CD8-positive, alpha-beta memory T cell (primary cell): ENCODE measurements around the gene BTBD19. TPM values are rescaled to one million over a fixed set of nuclear protein-coding genes. Genes with fewer than 3 reads are reported as not detected.
A peak's percentile ranks its signal among the peaks of the same experiment; 100 is the strongest.

Experiments
- CTCF ChIA-PET: fragments of 350-600 bp; sonication (Branson Sonifier 250); formaldehyde crosslinking; loops from one replicate; lab custom pipeline; 2021; ENCODE audit warnings: antibody characterized with exemption; lab: Charles Lee
- POLR2A ChIA-PET: fragments of 350-600 bp; sonication (Branson Sonifier 250); formaldehyde crosslinking; loops from one replicate; lab custom pipeline; 2021; ENCODE audit warnings: antibody characterized with exemption; lab: Charles Lee
- DNase-seq, 5 donors: peaks; one replicate each; pipeline versions ENCODE4 v3.0.0 to v3.0.0-alpha.2; 2020 to 2022; ENCODE audit warnings: mixed read lengths in 1 of 5
- H3K27ac ChIP-seq: one replicate; pipeline ENCODE4 v1.7.0; 2013; ENCODE audit warnings: low read depth, mild to moderate bottlenecking, low read length, moderate library complexity
- H3K27me3 ChIP-seq: 2 replicates; pipeline ENCODE4 v1.7.0; 2013; ENCODE audit warnings: low read length, mild to moderate bottlenecking; ENCODE audit not compliant: insufficient read depth, poor library complexity, severe bottlenecking
- H3K36me3 ChIP-seq: 2 replicates; pipeline ENCODE4 v1.7.0; 2013; ENCODE audit warnings: mild to moderate bottlenecking, low read length, moderate library complexity; ENCODE audit not compliant: insufficient read depth
- H3K4me1 ChIP-seq: 2 replicates; pipeline ENCODE4 v1.7.0; 2013; ENCODE audit warnings: mild to moderate bottlenecking, low read length, moderate library complexity; ENCODE audit not compliant: insufficient read depth
- H3K4me3 ChIP-seq: 2 replicates; pipeline ENCODE4 v1.7.0; 2013; ENCODE audit warnings: mild to moderate bottlenecking, low read length
- H3K9me3 ChIP-seq: 2 replicates; pipeline ENCODE4 v1.7.0; 2013; ENCODE audit warnings: mild to moderate bottlenecking, low read length
- H3K27ac Mint-ChIP-seq, 8 donors: one replicate each; pipeline ENCODE4 v1.8.0; 2020 to 2021; ENCODE audit warnings: mixed read lengths in 8 of 8, mild to moderate bottlenecking in 6 of 8, inconsistent platforms in 3 of 8, moderate library complexity in 3 of 8
- H3K27me3 Mint-ChIP-seq, 2 donors: one replicate each; pipeline ENCODE4 v1.8.0; 2020 to 2021; ENCODE audit warnings: mixed read lengths in 2 of 2, mild to moderate bottlenecking in 1 of 2, moderate library complexity in 1 of 2
- H3K36me3 Mint-ChIP-seq, 3 donors: one replicate each; pipeline ENCODE4 v1.8.0; 2020 to 2021; ENCODE audit warnings: mixed read lengths in 3 of 3, inconsistent platforms in 1 of 3, mild to moderate bottlenecking in 1 of 3
- H3K4me1 Mint-ChIP-seq, 3 donors: one replicate each; pipeline ENCODE4 v1.8.0; 2020 to 2021; ENCODE audit warnings: mixed read lengths in 3 of 3, inconsistent platforms in 1 of 3, mild to moderate bottlenecking in 1 of 3
- H3K4me3 Mint-ChIP-seq, 7 donors: one replicate each; pipeline ENCODE4 v1.8.0; 2020 to 2021; ENCODE audit warnings: mixed read lengths in 7 of 7, mild to moderate bottlenecking in 6 of 7, moderate library complexity in 4 of 7, inconsistent platforms in 2 of 7
- H3K9me3 Mint-ChIP-seq, 5 donors: one replicate each; pipeline ENCODE4 v1.8.0; 2020 to 2022; ENCODE audit warnings: mixed read lengths in 5 of 5, mild to moderate bottlenecking in 3 of 5, moderate library complexity in 2 of 5, inconsistent platforms in 1 of 5
- polyA plus RNA-seq: library from polyadenylated mRNA; unstranded; fragments of 300-500 nt; fragmentation: Illumina TruSeq; gene quantifications from one replicate; pipeline ENCODE4 v1.2.3, GENCODE V29; 2021
- total RNA-seq, 2 experiments: library from RNA; stranded (reverse); gene quantifications; one replicate each; pipeline ENCODE4 v1.2.3, GENCODE V29; 2021

BTBD19 gene
- total and polyA plus RNA-seq, 3 experiments from 2014 or later = 0.24 to 7.8 (median 7.3) TPM

GRCh38 chr1:44801491-44802305 is 6.6 kb upstream of the BTBD19 start:
- ChIA-PET POLR2A (interaction anchor here (0.6 to 4.3 kb wide), 6 partner anchors 7 to 35 kb away, joined by 3 to 122 read pairs (median 50); partner anchors contain the start of gene BTBD19), CTCF (interaction anchor here (1.0 to 3.8 kb wide), 7 partner anchors 7 to 71 kb away, joined by 4 to 112 read pairs (median 11); partner anchors contain the start of genes BTBD19 and RNU5D-1)
- Histone ChIP-seq H3K36me3 (peaks cover 27% of the 10 kb centered on the region), H3K27me3 (no peaks in the 10 kb centered on the region), H3K27ac (peak overlapping the region; percentile 93), H3K9me3 (no peaks in the 10 kb centered on the region), H3K4me3 (peak overlapping the region; percentile 90), H3K4me1 (peaks cover 35% of the 10 kb centered on the region)
- H3K4me3 Mint-ChIP-seq = peak overlapping the region; percentile 80 to 98 (median 94)
- DNase-seq = peak in 4 of 5 donors; percentile 21 to 66 (median 50)
- peaks cover 28 to 47% (median 42%) of the 10 kb centered on the region in 3 donors for H3K4me1 Mint-ChIP-seq
- peaks cover 12 to 52% (median 14%) of the 10 kb centered on the region in 3 donors for H3K36me3 Mint-ChIP-seq
- H3K27me3 Mint-ChIP-seq = no peaks in the 10 kb centered on the region
- H3K9me3 Mint-ChIP-seq = no peaks in the 10 kb centered on the region
- H3K27ac Mint-ChIP-seq = peak overlapping the region; percentile 80 to 99 (median 92)

GRCh38 chr1:44802306-44803061 is 5.8 kb upstream of the BTBD19 start:
- H3K36me3 ChIP-seq = peaks cover 29% of the 10 kb centered on the region

GRCh38 chr1:44803062-44803311 is 5.3 kb upstream of the BTBD19 start:
- Mint-ChIP-seq H3K9me3 (no peaks in the 10 kb centered on the region), H3K36me3 (peaks cover 14 to 58% (median 14%) of the 10 kb centered on the region in 3 donors), H3K4me3 (peak overlapping the region; percentile 9 to 98 (median 55)), H3K27me3 (no peaks in the 10 kb centered on the region), H3K4me1 (peaks cover 41 to 60% (median 55%) of the 10 kb centered on the region in 3 donors), H3K27ac (peak overlapping the region; percentile 41 to 98 (median 90))
- H3K4me3 ChIP-seq = no peak overlapping the region
- CTCF ChIA-PET = interaction anchor here (1.0 to 1.2 kb wide), 2 partner anchors 11 to 19 kb away, joined by 4 read pairs; no protein-coding TSS in a partner anchor
- peaks cover 29% of the 10 kb centered on the region for H3K36me3 ChIP-seq
- no peak overlapping the region for H3K27ac ChIP-seq
- POLR2A ChIA-PET = interaction anchor here (0.6 to 4.3 kb wide), 3 partner anchors 11 to 499 kb away, joined by 3 to 89 read pairs (median 9); no protein-coding TSS in a partner anchor
- no peaks in the 10 kb centered on the region for H3K9me3 ChIP-seq
- peaks cover 48% of the 10 kb centered on the region for H3K4me1 ChIP-seq
- DNase-seq = no peak
- no peaks in the 10 kb centered on the region for H3K27me3 ChIP-seq

More at GRCh38 chr1:44802306-44803061, 5.8 kb upstream of the BTBD19 start:
- H3K36me3 Mint-ChIP-seq = peaks cover 14 to 58% (median 14%) of the 10 kb centered on the region in 3 donors
- peak overlapping the region; percentile 43 to 98 (median 90) for H3K27ac Mint-ChIP-seq
- peaks cover 36 to 55% (median 50%) of the 10 kb centered on the region in 3 donors for H3K4me1 Mint-ChIP-seq
- Histone ChIP-seq H3K27ac (peak overlapping the region; percentile 93), H3K27me3 (no peaks in the 10 kb centered on the region), H3K4me3 (peak overlapping the region; percentile 90), H3K9me3 (no peaks in the 10 kb centered on the region), H3K4me1 (peaks cover 43% of the 10 kb centered on the region)
- no peaks in the 10 kb centered on the region for H3K9me3 Mint-ChIP-seq
- ChIA-PET CTCF (interaction anchor here (1.0 to 1.2 kb wide), 2 partner anchors 11 to 20 kb away, joined by 4 read pairs; no protein-coding TSS in a partner anchor), POLR2A (interaction anchor here (0.6 to 4.3 kb wide), 4 partner anchors 11 to 499 kb away, joined by 3 to 89 read pairs (median 10); no protein-coding TSS in a partner anchor)
- DNase-seq = peak in 1 of 5 donors; percentile 62
- peak overlapping the region; percentile 80 to 98 (median 94) for H3K4me3 Mint-ChIP-seq
- H3K27me3 Mint-ChIP-seq = no peaks in the 10 kb centered on the region

- CTCF ChIA-PET = no interaction called here
- peaks cover 29% of the 10 kb centered on the region for H3K36me3 ChIP-seq
- H3K27me3 Mint-ChIP-seq = no peaks in the 10 kb centered on the region
- H3K4me1 Mint-ChIP-seq = peaks cover 44 to 64% (median 58%) of the 10 kb centered on the region in 3 donors
- H3K36me3 Mint-ChIP-seq = peaks cover 14 to 59% (median 14%) of the 10 kb centered on the region in 3 donors
- no peak for DNase-seq
- no peaks in the 10 kb centered on the region for H3K9me3 ChIP-seq
- POLR2A ChIA-PET = interaction anchor here (0.6 to 2.5 kb wide), 3 partner anchors 14 to 498 kb away, joined by 4 to 9 read pairs (median 9); no protein-coding TSS in a partner anchor
- no peak overlapping the region for H3K4me3 ChIP-seq
- H3K9me3 Mint-ChIP-seq = no peaks in the 10 kb centered on the region
- H3K4me1 ChIP-seq = peaks cover 53% of the 10 kb centered on the region
- H3K27me3 ChIP-seq = no peaks in the 10 kb centered on the region
- H3K4me3 Mint-ChIP-seq = peak overlapping the region in 5 of 7 donors; percentile 54 to 98 (median 65)
- peak overlapping the region; percentile 80 to 98 (median 90) for H3K27ac Mint-ChIP-seq
- no peak overlapping the region for H3K27ac ChIP-seq
Observed at GRCh38 chr1:44803312-44804095, 4.8 kb upstream of the BTBD19 start.

- ChIA-PET POLR2A (interaction anchor here (0.6 to 2.5 kb wide), 3 partner anchors 9 to 128 kb away, joined by 3 to 9 read pairs (median 4); no protein-coding TSS in a partner anchor), CTCF (interaction anchor here (0.9 to 1.2 kb wide), 2 partner anchors 12 to 13 kb away, joined by 3 to 4 read pairs; no protein-coding TSS in a partner anchor)
- H3K9me3 Mint-ChIP-seq = no peaks in the 10 kb centered on the region
- peaks cover 14 to 62% (median 14%) of the 10 kb centered on the region in 3 donors for H3K36me3 Mint-ChIP-seq
- peaks cover 29% of the 10 kb centered on the region for H3K36me3 ChIP-seq
- peak overlapping the region; percentile 59 to 91 (median 88) for H3K27ac Mint-ChIP-seq
- H3K4me1 ChIP-seq = peaks cover 66% of the 10 kb centered on the region
- H3K27me3 ChIP-seq = no peaks in the 10 kb centered on the region
- H3K9me3 ChIP-seq = no peaks in the 10 kb centered on the region
- no peak for DNase-seq
- no peak overlapping the region for H3K27ac ChIP-seq
- peaks cover 0 to under 1% of the 10 kb centered on the region in 2 donors for H3K27me3 Mint-ChIP-seq
- peak overlapping the region in 2 of 7 donors; percentile 21 to 74 for H3K4me3 Mint-ChIP-seq
- no peak overlapping the region for H3K4me3 ChIP-seq
- H3K4me1 Mint-ChIP-seq = peaks cover 59 to 73% (median 66%) of the 10 kb centered on the region in 3 donors
Observed at GRCh38 chr1:44805311-44806024, 2.9 kb upstream of the BTBD19 start.

- Mint-ChIP-seq H3K4me3 (peak overlapping the region in 2 of 7 donors; percentile 90), H3K27me3 (peaks cover 0 to 3% of the 10 kb centered on the region in 2 donors), H3K27ac (peak overlapping the region; percentile 97 to 100 (median 100)), H3K4me1 (peaks cover 64 to 77% (median 69%) of the 10 kb centered on the region in 3 donors), H3K36me3 (peaks cover 13 to 57% (median 14%) of the 10 kb centered on the region in 3 donors), H3K9me3 (no peaks in the 10 kb centered on the region)
- ChIA-PET CTCF (interaction anchor here (1.2 to 4.3 kb wide), 4 partner anchors 13 to 30 kb away, joined by 3 to 15 read pairs (median 8); partner anchors contain the start of gene BEST4), POLR2A (interaction anchor here (0.5 to 5.3 kb wide), 5 partner anchors 8 to 35 kb away, joined by 3 to 120 read pairs (median 9); partner anchors contain the start of gene RPS8)
- H3K9me3 ChIP-seq = no peaks in the 10 kb centered on the region
- DNase-seq = peak in 3 of 5 donors; percentile 38 to 54 (median 38)
- peak overlapping the region; percentile 96 for H3K27ac ChIP-seq
- H3K27me3 ChIP-seq = no peaks in the 10 kb centered on the region
- peaks cover 29% of the 10 kb centered on the region for H3K36me3 ChIP-seq
- peak overlapping the region; percentile 42 for H3K4me3 ChIP-seq
- H3K4me1 ChIP-seq = peaks cover 72% of the 10 kb centered on the region
Observed at GRCh38 chr1:44806025-44806703, 2.2 kb upstream of the BTBD19 start.
